H1 (cell line): ENCODE results near the gene NUP88. TPM values are rescaled to one million over a fixed set of nuclear protein-coding genes. Genes with fewer than 3 reads are reported as not detected.

Experiments
- CTCF ChIA-PET: fragments of 300-600 bp; sonication (Branson Sonifier 250); formaldehyde crosslinking; loops from one replicate; lab custom pipeline; 2021; ENCODE audit not compliant: partially characterized antibody; lab: Charles Lee
- POLR2A ChIA-PET: fragments of 300-600 bp; sonication (Branson Sonifier 250); formaldehyde crosslinking; loops from one replicate; lab custom pipeline; 2021; ENCODE audit warnings: inconsistent platforms; ENCODE audit not compliant: partially characterized antibody; lab: Charles Lee
- DNase-seq, 2 experiments: peaks; one replicate each; pipeline versions ENCODE4 v3.0.0 to v3.0.0-alpha.2; 2010 to 2022; ENCODE audit warnings: low spot score in 2 of 2, low read depth in 1 of 2, mixed read lengths in 1 of 2
- FAIRE-seq: peaks from 2 replicates; lab custom pipeline; 2011; peaks lifted over from hg19 to GRCh38; lab: Jason Lieb, UNC
- H2AFZ ChIP-seq: 2 replicates; pipeline ENCODE4 v1.8.1; 2012; ENCODE audit warnings: low read length, inconsistent platforms
- H2AK5ac ChIP-seq: 2 replicates; pipeline ENCODE4 v1.6.1; 2013; ENCODE audit warnings: low read depth, low read length
- H2BK120ac ChIP-seq: replicated peaks from 2 replicates; pipeline ENCODE3; 2013; ENCODE audit warnings: low read depth, low read length, inconsistent platforms
- H2BK12ac ChIP-seq: 2 replicates; pipeline ENCODE4 v1.6.1; 2013; ENCODE audit warnings: low read depth, low read length
- H2BK15ac ChIP-seq: 2 replicates; pipeline ENCODE4 v1.6.1; 2013; ENCODE audit warnings: low read length
- H2BK20ac ChIP-seq: 2 replicates; pipeline ENCODE4 v1.6.1; 2013; ENCODE audit warnings: low read length
- H2BK5ac ChIP-seq: 2 replicates; pipeline ENCODE4 v1.6.1; 2013; ENCODE audit warnings: low read depth, low read length
- H3K14ac ChIP-seq: 2 replicates; pipeline ENCODE4 v1.6.1; 2013; ENCODE audit warnings: inconsistent platforms; ENCODE audit not compliant: insufficient read length
- H3K18ac ChIP-seq: 2 replicates; pipeline ENCODE4 v1.6.1; 2013; ENCODE audit warnings: low read length; ENCODE audit errors: extremely low read depth
- H3K23ac ChIP-seq: 2 replicates; pipeline ENCODE4 v1.6.1; 2013; ENCODE audit warnings: inconsistent platforms; ENCODE audit not compliant: insufficient read length
- H3K23me2 ChIP-seq: 2 replicates; pipeline ENCODE4 v1.6.1; 2013; ENCODE audit warnings: low read depth, low read length
- H3K27ac ChIP-seq: 2 replicates; pipeline ENCODE4 v1.6.1; 2011; ENCODE audit warnings: low read depth, low read length, inconsistent platforms
- H3K27me3 ChIP-seq, 4 experiments: replicated peaks in 1 of 4; 1 replicate in 1 of 4; 2 replicates in 3 of 4; pipeline versions ENCODE4 v1.6.1 to v1.8.1; 2011 to 2013; ENCODE audit warnings: low read length in 3 of 4, mild to moderate bottlenecking in 3 of 4, inconsistent platforms in 2 of 4, mixed read lengths in 2 of 4, moderate library complexity in 1 of 4; ENCODE audit not compliant: control insufficient read depth in 3 of 4, insufficient read depth in 3 of 4; ENCODE audit errors: extremely low read depth in 1 of 4
- H3K36me3 ChIP-seq, 4 experiments: 2 replicates each; pipeline versions ENCODE4 v1.6.1 to v1.8.1; 2011 to 2013; ENCODE audit warnings: mild to moderate bottlenecking in 4 of 4, low read length in 3 of 4, moderate library complexity in 2 of 4, control low read depth in 1 of 4, inconsistent platforms in 1 of 4; ENCODE audit not compliant: insufficient read depth in 4 of 4, control insufficient read depth in 2 of 4
- H3K4ac ChIP-seq: replicated peaks from 2 replicates; pipeline ENCODE3; 2013; ENCODE audit warnings: low read length, low read depth, mixed read lengths, inconsistent platforms; ENCODE audit not compliant: insufficient read length
- H3K4me1 ChIP-seq, 4 experiments: replicated peaks in 1 of 4; 1 replicate in 1 of 4; 2 replicates in 3 of 4; pipeline versions ENCODE4 v1.6.1 to v1.8.1; 2011 to 2013; ENCODE audit warnings: low read length in 3 of 4, inconsistent platforms in 2 of 4, mixed read lengths in 1 of 4; ENCODE audit not compliant: insufficient read depth in 4 of 4, control insufficient read depth in 3 of 4
- H3K4me2 ChIP-seq, 2 experiments: 2 replicates each; pipeline versions ENCODE4 v1.6.1 to v1.8.1; 2011 to 2013; ENCODE audit warnings: low read depth in 2 of 2, low read length in 2 of 2, control low read depth in 1 of 2, inconsistent platforms in 1 of 2, mild to moderate bottlenecking in 1 of 2; ENCODE audit not compliant: insufficient read depth in 1 of 2
- H3K4me3 ChIP-seq, 4 experiments: fragments of 200-600, 300-600 bp in 1 of 4; sonication (generic), shearing (Covaris generic), sonication (Bioruptor Twin) in 1 of 4; 2 replicates each; pipeline versions ENCODE4 v1.5.1 to v1.8.1; 2011 to 2016; ENCODE audit warnings: low read length in 4 of 4, low read depth in 3 of 4, control low read depth in 2 of 4, inconsistent platforms in 2 of 4, mild to moderate bottlenecking in 2 of 4, mixed read lengths in 1 of 4, moderate library complexity in 1 of 4; ENCODE audit not compliant: insufficient read depth in 2 of 4; ENCODE audit errors: extremely low read depth in 1 of 4
- H3K56ac ChIP-seq: replicated peaks from 2 replicates; pipeline ENCODE3; 2013; ENCODE audit warnings: low read depth, mild to moderate bottlenecking, mixed read lengths, low read length, inconsistent platforms; ENCODE audit not compliant: insufficient read length
- H3K79me1 ChIP-seq: 2 replicates; pipeline ENCODE4 v1.6.1; 2013; ENCODE audit warnings: low read depth, low read length, control low read depth
- H3K79me2 ChIP-seq, 2 experiments: 2 replicates each; pipeline versions ENCODE4 v1.6.1 to v1.8.1; 2012 to 2013; ENCODE audit warnings: low read length in 2 of 2, mild to moderate bottlenecking in 2 of 2, inconsistent platforms in 1 of 2; ENCODE audit not compliant: insufficient read depth in 2 of 2, control insufficient read depth in 1 of 2
- H3K9ac ChIP-seq, 4 experiments: replicated peaks in 1 of 4; 1 replicate in 1 of 4; 2 replicates in 3 of 4; pipeline versions ENCODE4 v1.6.1 to v1.8.1; 2011 to 2013; ENCODE audit warnings: low read depth in 3 of 4, low read length in 3 of 4, control low read depth in 2 of 4, mild to moderate bottlenecking in 2 of 4, moderate library complexity in 2 of 4, inconsistent platforms in 1 of 4; ENCODE audit errors: extremely low read depth in 1 of 4
- H3K9me3 ChIP-seq, 2 experiments: 2 replicates each; pipeline versions ENCODE4 v1.6.1 to v1.8.1; 2012 to 2013; ENCODE audit warnings: mild to moderate bottlenecking in 2 of 2, moderate library complexity in 2 of 2, control low read depth in 1 of 2, inconsistent platforms in 1 of 2, low read depth in 1 of 2, low read length in 1 of 2, mixed read lengths in 1 of 2; ENCODE audit not compliant: insufficient read depth in 2 of 2
- H4K20me1 ChIP-seq, 2 experiments: replicated peaks in 1 of 2; 2 replicates each; pipeline versions ENCODE3 to v1.8.1; 2011 to 2013; ENCODE audit warnings: inconsistent platforms in 2 of 2, low read length in 2 of 2, mild to moderate bottlenecking in 1 of 2; ENCODE audit not compliant: insufficient read depth in 2 of 2, control insufficient read depth in 1 of 2
- H4K5ac ChIP-seq: 2 replicates; pipeline ENCODE4 v1.6.1; 2013; ENCODE audit warnings: low read length, low read depth, mixed read lengths, inconsistent platforms; ENCODE audit not compliant: insufficient read length
- H4K8ac ChIP-seq: 2 replicates; pipeline ENCODE4 v1.8.0; 2013; ENCODE audit warnings: mild to moderate bottlenecking, moderate library complexity, low read length, inconsistent platforms; ENCODE audit not compliant: insufficient read depth; ENCODE audit errors: extremely low read depth
- H4K91ac ChIP-seq: replicated peaks from 2 replicates; pipeline ENCODE3; 2013; ENCODE audit warnings: low read length, mixed read lengths, inconsistent platforms; ENCODE audit not compliant: insufficient read length
- BACH1 ChIP-seq: IDR thresholded peaks from 2 replicates; pipeline ENCODE4 v1.6.1; 2012; ENCODE audit warnings: low read length, improper control_type of control experiment
- GTF2F1 ChIP-seq: IDR thresholded peaks from 2 replicates; pipeline ENCODE4 v1.6.1; 2012; ENCODE audit warnings: low read depth, low read length, improper control_type of control experiment, borderline replicate concordance
- JUN ChIP-seq: IDR thresholded peaks from 2 replicates; pipeline ENCODE4 v1.6.1; 2011; ENCODE audit warnings: low read depth, mild to moderate bottlenecking, improper control_type of control experiment, low read length
- NRF1 ChIP-seq: IDR thresholded peaks from 2 replicates; pipeline ENCODE4 v1.6.1; 2011; ENCODE audit warnings: mild to moderate bottlenecking, low read depth, low read length, improper control_type of control experiment
- RAD21 ChIP-seq, 2 experiments: IDR thresholded peaks in 1 of 2; conservative IDR thresholded peaks in 1 of 2; 2 replicates each; pipeline ENCODE4 v1.6.1; 2011; ENCODE audit warnings: low read depth in 2 of 2, low read length in 2 of 2, improper control_type of control experiment in 1 of 2, inconsistent platforms in 1 of 2, mild to moderate bottlenecking in 1 of 2, moderate library complexity in 1 of 2
- RBBP5 ChIP-seq: IDR thresholded peaks from 2 replicates; pipeline ENCODE4 v1.7.1; 2012; ENCODE audit warnings: low read depth, mild to moderate bottlenecking, inconsistent platforms, low read length, moderate library complexity, borderline replicate concordance
- SP1 ChIP-seq: IDR thresholded peaks from 2 replicates; pipeline ENCODE4 v1.6.1; 2011; ENCODE audit warnings: low read depth, low read length
- TCF12 ChIP-seq: IDR thresholded peaks from 2 replicates; pipeline ENCODE4 v1.6.1; 2011; ENCODE audit warnings: low read depth, mild to moderate bottlenecking, low read length
- TEAD4 ChIP-seq: IDR thresholded peaks from 2 replicates; pipeline ENCODE4 v1.6.1; 2012; ENCODE audit warnings: low read depth, low read length, inconsistent platforms, mixed read lengths
- USF2 ChIP-seq: IDR thresholded peaks from 2 replicates; pipeline ENCODE4 v1.6.1; 2011; ENCODE audit warnings: low read length, improper control_type of control experiment
- ZNF274 ChIP-seq: IDR thresholded peaks from 2 replicates; pipeline ENCODE4 v1.7.0; 2012; ENCODE audit warnings: low read length, borderline replicate concordance; ENCODE audit errors: extremely low read depth
- WGBS, 2 experiments: shearing (Covaris generic) in 1 of 2; methylation state at CpG; one replicate each; pipeline versions ENCODE4 v1.1.6 to v1.1.7; 2013 to 2015; ENCODE audit warnings: low lambda C conversion rate in 2 of 2, mixed read lengths in 2 of 2, inconsistent platforms in 1 of 2, low coverage in 1 of 2, missing lambda C conversion rate in 1 of 2; ENCODE audit not compliant: insufficient replicate concordance in 2 of 2, insufficient coverage in 1 of 2, insufficient read length in 1 of 2; ENCODE audit errors: extremely low coverage in 1 of 2, missing lambda C conversion rate in 1 of 2; 5-methylcytosine and 5-hydroxymethylcytosine counted together
- polyA plus RNA-seq, 7 experiments: library from polyadenylated mRNA; depleted of rRNA in 3 of 7; stranded (reverse) in 5 of 7; unstranded in 2 of 7; fragments of >200 nt in 5 of 7; fragments of 200-250 nt in 2 of 7; gene quantifications; 1 replicate in 5 of 7; 2 replicates in 1 of 7; 4 replicates in 1 of 7; pipeline versions ENCODE4 v1.2.1 to v1.2.3, GENCODE V29; 2011 to 2013; ENCODE audit warnings: missing spikeins in 2 of 7, mixed read lengths in 2 of 7
- total RNA-seq: library from RNA; stranded (reverse); fragmentation: NEBNext Ultra II Directional; extraction: Animal tissue kit (Norgen Biotek cat#: 25700); gene quantifications from 2 replicates; pipeline ENCODE4 v1.2.1, GENCODE V29; 2021

NUP88 gene
- total and polyA plus RNA-seq, 2 of the 8 experiments (the other 6 are each of a cell fraction or from before 2014, with no cell fraction given) = 77.4 to 105 TPM

DNA sequence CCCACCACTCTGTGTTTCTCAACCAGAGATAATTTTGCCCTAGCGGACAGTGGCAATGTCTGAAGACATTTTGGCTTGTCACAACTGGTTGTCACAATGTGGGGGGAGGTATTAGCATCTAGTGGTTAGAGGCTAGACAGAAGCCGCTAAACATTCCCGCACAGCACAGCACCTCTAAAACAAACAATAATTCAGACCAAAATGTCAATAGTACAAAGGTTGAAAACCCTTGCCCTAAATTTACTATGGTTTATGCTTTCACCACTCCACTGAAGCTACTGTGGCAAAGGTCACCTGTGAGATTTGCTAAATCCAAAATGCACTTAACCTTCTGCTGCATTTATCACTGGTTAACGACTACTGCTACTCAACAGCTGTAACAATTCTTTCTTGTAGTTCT, 14.1 kb downstream of the NUP88 start:
- Histone ChIP-seq H3K9ac (no peak overlapping the region), H4K20me1 (peaks cover 2% of the 10 kb centered on the region in 2 experiments), H3K27ac (no peak overlapping the region), H2BK15ac (no peak overlapping the region), H3K4me3 (no peak overlapping the region), H2BK5ac (no peak overlapping the region), H2BK120ac (no peak overlapping the region), H2AK5ac (no peak overlapping the region), H3K27me3 (no peaks in the 10 kb centered on the region), H3K23ac (no peak overlapping the region), H3K4me1 (no peaks in the 10 kb centered on the region), H2BK12ac (no peak overlapping the region), H3K36me3 (peaks cover 42 to 90% (median 78%) of the 10 kb centered on the region in 4 experiments), H4K8ac (no peak overlapping the region), H2BK20ac (no peak overlapping the region), H3K14ac (no peak overlapping the region), H3K23me2 (no peaks in the 10 kb centered on the region), H3K56ac (no peak overlapping the region), H3K18ac (no peak overlapping the region), H3K79me2 (no peaks in the 10 kb centered on the region), H3K4ac (no peak overlapping the region), H3K79me1 (no peaks in the 10 kb centered on the region; the same call in 1 of the 2 replicates), H2AFZ (no peak overlapping the region), H4K5ac (no peak overlapping the region), H3K4me2 (no peak overlapping the region), H3K9me3 (no peaks in the 10 kb centered on the region), H4K91ac (no peak overlapping the region)
- 92% methylated on average over 4 of the region's 4 CpGs; no CpG with 5 or more reads in 1 of the 2 experiments for WGBS, 2 experiments
- ChIA-PET CTCF (interaction anchor here (0.6 to 1.7 kb wide), 3 partner anchors 19 to 36 kb away, joined by 3 to 7 read pairs (median 5); partner anchors contain the start of gene C1QBP), POLR2A (interaction anchor here (1.0 to 5.8 kb wide), 7 partner anchors 11 to 33 kb away, joined by 3 to 51 read pairs (median 4); partner anchors contain the start of genes NUP88 and RPAIN)
- FAIRE-seq (no peak), DNase-seq (no peak)
- TF ChIP-seq JUN (no peak), GTF2F1 (no peak), BACH1 (no peak), RAD21 (IDR thresholded peaks at IDR 0.05 in 1 of 2, conservative IDR thresholded peaks at IDR 0.05 in 1 of 2; ENCODE audit: low read depth in 2 of 2, low read length in 2 of 2) (no peak), RBBP5 (no peak), TEAD4 (no peak), SP1 (no peak), TCF12 (no peak), ZNF274 (no peak), NRF1 (no peak), USF2 (no peak)
